Breast epithelium (tissue), 4 donors: ENCODE measurements around the gene POC1A. TPM values are rescaled to one million over a fixed set of nuclear protein-coding genes. Genes with fewer than 3 reads are reported as not detected.

Experiments
- DNase-seq, 2 donors: peaks; one replicate each; pipeline ENCODE4 v3.0.0-alpha.2; 2019; ENCODE audit warnings: low spot score in 2 of 2
- H3K27ac ChIP-seq, 2 donors: fragments of 200-600 bp; sonication (generic) in 1 of 2; one replicate each; pipeline ENCODE4 v1.5.1; 2016 to 2019; ENCODE audit warnings: mild to moderate bottlenecking in 1 of 2
- H3K27me3 ChIP-seq, 2 donors: fragments of 200-600 bp; sonication (generic) in 1 of 2; one replicate each; pipeline versions ENCODE4 v1.5.1 to v1.6.0; 2017 to 2019; ENCODE audit warnings: control low read depth in 1 of 2, mild to moderate bottlenecking in 1 of 2
- H3K36me3 ChIP-seq: fragments of 200-600 bp; one replicate; pipeline ENCODE4 v1.5.1; 2019
- H3K4me1 ChIP-seq, 2 donors: fragments of 200-600 bp; sonication (generic); one replicate each; pipeline ENCODE4 v1.5.1; 2016 to 2019; ENCODE audit warnings: control low read depth in 1 of 2
- H3K4me3 ChIP-seq, 3 donors: fragments of 200-600 bp; sonication (generic); 1 replicate in 2 of 3; 2 replicates in 1 of 3; pipeline ENCODE4 v1.5.1; 2016 to 2019; ENCODE audit warnings: mild to moderate bottlenecking in 3 of 3, moderate library complexity in 2 of 3
- H3K9me3 ChIP-seq, 2 donors: fragments of 200-600 bp; sonication (generic) in 1 of 2; one replicate each; pipeline ENCODE4 v1.5.1; 2016 to 2019; ENCODE audit warnings: control low read depth in 1 of 2
- POLR2A ChIP-seq: fragments of 450-650 bp; IDR thresholded peaks from one replicate; pipeline ENCODE4 v1.6.1; 2016; ENCODE audit warnings: antibody characterized with exemption, mild to moderate bottlenecking, moderate library complexity
- POLR2AphosphoS5 ChIP-seq, 3 donors: sonication (generic); formaldehyde crosslinking; IDR thresholded peaks; one replicate each; pipeline ENCODE4 v1.6.1; 2017; ENCODE audit warnings: antibody characterized with exemption in 3 of 3
- intact Hi-C: fragments of 100-400 bp; cut with DNase I; formaldehyde crosslinking; loops from one replicate; pipeline ENCODE4 v1.15.1; 2023; ENCODE audit warnings: low total_unique reads
- total RNA-seq, 3 donors: library from RNA; depleted of rRNA; stranded (reverse); fragments of >200 nt; gene quantifications; one replicate each; pipeline ENCODE4 v1.1.0, GENCODE V29; 2016
- TF ChIP-seq, protein P1 (sequence below), 3 donors: fragments of 450-650 bp; IDR thresholded peaks; one replicate each; pipeline ENCODE4 v1.5.1; 2016 to 2017; ENCODE audit warnings: antibody characterized with exemption in 3 of 3, mild to moderate bottlenecking in 3 of 3, moderate library complexity in 3 of 3

Gene POC1A
- total RNA-seq, 3 donors from 2014 or later = 1.9 to 2.7 (median 2.6) TPM

- H3K27ac ChIP-seq = peak overlapping the region; percentile 86 to 91
- no peaks in the 10 kb centered on the region for H3K27me3 ChIP-seq
- DNase-seq = no peak
- H3K36me3 ChIP-seq = no peaks in the 10 kb centered on the region
- H3K9me3 ChIP-seq = no peaks in the 10 kb centered on the region
- intact Hi-C loops = no loop called here
- TF ChIP-seq POLR2AphosphoS5 (IDR thresholded peaks at IDR 0.05) (no peak), POLR2A (no peak)
- TF ChIP-seq, protein P1, sequence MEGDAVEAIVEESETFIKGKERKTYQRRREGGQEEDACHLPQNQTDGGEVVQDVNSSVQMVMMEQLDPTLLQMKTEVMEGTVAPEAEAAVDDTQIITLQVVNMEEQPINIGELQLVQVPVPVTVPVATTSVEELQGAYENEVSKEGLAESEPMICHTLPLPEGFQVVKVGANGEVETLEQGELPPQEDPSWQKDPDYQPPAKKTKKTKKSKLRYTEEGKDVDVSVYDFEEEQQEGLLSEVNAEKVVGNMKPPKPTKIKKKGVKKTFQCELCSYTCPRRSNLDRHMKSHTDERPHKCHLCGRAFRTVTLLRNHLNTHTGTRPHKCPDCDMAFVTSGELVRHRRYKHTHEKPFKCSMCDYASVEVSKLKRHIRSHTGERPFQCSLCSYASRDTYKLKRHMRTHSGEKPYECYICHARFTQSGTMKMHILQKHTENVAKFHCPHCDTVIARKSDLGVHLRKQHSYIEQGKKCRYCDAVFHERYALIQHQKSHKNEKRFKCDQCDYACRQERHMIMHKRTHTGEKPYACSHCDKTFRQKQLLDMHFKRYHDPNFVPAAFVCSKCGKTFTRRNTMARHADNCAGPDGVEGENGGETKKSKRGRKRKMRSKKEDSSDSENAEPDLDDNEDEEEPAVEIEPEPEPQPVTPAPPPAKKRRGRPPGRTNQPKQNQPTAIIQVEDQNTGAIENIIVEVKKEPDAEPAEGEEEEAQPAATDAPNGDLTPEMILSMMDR (IDR thresholded peaks at IDR 0.05) = no peak
- H3K4me3 ChIP-seq = no peak overlapping the region
- H3K4me1 ChIP-seq = peaks cover 0 to 15% of the 10 kb centered on the region in 2 donors
Observed at GRCh38 chr3:52137311-52137710, 16.9 kb downstream of the POC1A start.

DNA sequence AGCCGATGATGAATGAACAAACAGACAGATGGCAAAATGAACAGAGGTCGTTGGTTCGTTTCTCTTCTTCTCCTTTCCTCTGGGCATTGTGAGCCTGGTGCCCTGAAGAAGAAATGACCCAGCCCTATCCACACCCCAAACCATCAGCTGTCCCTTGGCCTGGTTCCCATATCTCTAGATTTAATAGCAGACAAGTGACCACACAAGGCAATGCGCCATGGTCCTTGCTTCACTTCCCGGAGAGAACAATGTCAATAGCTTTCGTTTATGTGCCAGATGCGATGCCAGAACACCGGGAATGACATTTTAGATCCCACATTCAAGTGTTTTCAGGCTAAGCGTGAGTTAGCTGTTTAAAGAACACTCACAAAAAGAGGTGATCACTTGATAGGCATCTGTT, 17.7 kb downstream of the POC1A start:
- peak overlapping the region in 1 of 3 donors; percentile 25 for H3K4me3 ChIP-seq
- H3K9me3 ChIP-seq = no peaks in the 10 kb centered on the region
- peaks cover 0 to 15% of the 10 kb centered on the region in 2 donors for H3K4me1 ChIP-seq
- peak; percentile 73 to 74 for DNase-seq
- H3K27me3 ChIP-seq = no peaks in the 10 kb centered on the region
- TF ChIP-seq, protein P1 (IDR thresholded peaks at IDR 0.05) = no peak
- TF ChIP-seq POLR2AphosphoS5 (IDR thresholded peaks at IDR 0.05) = peak in 1 of 3 donors; percentile 58
- TF ChIP-seq POLR2A = no peak
- peak overlapping the region; percentile 86 to 91 for H3K27ac ChIP-seq
- intact Hi-C loops = no loop called here
- H3K36me3 ChIP-seq = no peaks in the 10 kb centered on the region

- DNase-seq = no peak
- Histone ChIP-seq H3K27me3 (no peaks in the 10 kb centered on the region), H3K4me1 (peaks cover 0 to 15% of the 10 kb centered on the region in 2 donors), H3K4me3 (no peak overlapping the region), H3K27ac (no peak overlapping the region), H3K9me3 (no peaks in the 10 kb centered on the region), H3K36me3 (no peaks in the 10 kb centered on the region)
- intact Hi-C loops = no loop called here
- TF ChIP-seq POLR2AphosphoS5 (IDR thresholded peaks at IDR 0.05) (no peak), POLR2A (no peak)
- TF ChIP-seq, protein P1 (IDR thresholded peaks at IDR 0.05) = no peak
Observed at GRCh38 chr3:52135332-52135731, 18.9 kb downstream of the POC1A start.

- H3K4me3 ChIP-seq = no peak overlapping the region
- H3K27me3 ChIP-seq = no peaks in the 10 kb centered on the region
- DNase-seq = no peak
- no peaks in the 10 kb centered on the region for H3K36me3 ChIP-seq
- no peaks in the 10 kb centered on the region for H3K9me3 ChIP-seq
- H3K4me1 ChIP-seq = peaks cover 0 to 15% of the 10 kb centered on the region in 2 donors
- no peak overlapping the region for H3K27ac ChIP-seq
- intact Hi-C loops = no loop called here
- TF ChIP-seq, protein P1 (IDR thresholded peaks at IDR 0.05) = no peak
- TF ChIP-seq POLR2A (no peak), POLR2AphosphoS5 (IDR thresholded peaks at IDR 0.05) (no peak)
Observed at GRCh38 chr3:52134761-52135160, 19.5 kb downstream of the POC1A start.

DNA sequence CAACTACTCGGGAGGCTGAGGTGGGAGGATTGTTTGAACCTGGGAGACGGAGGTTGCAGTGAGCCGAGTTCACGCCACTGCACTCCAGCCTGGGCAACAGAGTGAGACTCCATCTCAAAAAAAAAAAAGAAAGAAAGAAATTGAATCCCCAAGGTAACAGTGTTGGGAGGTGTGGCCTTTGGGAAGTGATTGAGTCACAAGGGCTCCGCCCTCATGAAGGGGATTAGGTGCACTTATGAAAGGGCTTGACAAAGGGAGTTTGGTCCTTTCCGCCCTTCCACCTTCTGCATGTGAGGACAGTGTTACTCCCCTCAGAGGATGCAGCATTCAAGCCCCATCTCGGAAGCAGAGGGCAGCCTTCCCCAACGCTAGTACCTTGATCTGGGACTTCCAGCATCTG, 21.3 kb downstream of the POC1A start:
- intact Hi-C loops = no loop called here
- H3K9me3 ChIP-seq = no peaks in the 10 kb centered on the region
- H3K36me3 ChIP-seq = no peaks in the 10 kb centered on the region
- H3K4me1 ChIP-seq = peaks cover 0 to 15% of the 10 kb centered on the region in 2 donors
- no peak for DNase-seq
- H3K27me3 ChIP-seq = no peaks in the 10 kb centered on the region
- H3K4me3 ChIP-seq = no peak overlapping the region
- no peak overlapping the region for H3K27ac ChIP-seq
- TF ChIP-seq, protein P1 (IDR thresholded peaks at IDR 0.05) = no peak
- TF ChIP-seq POLR2A = no peak
- no peak for TF ChIP-seq POLR2AphosphoS5 (IDR thresholded peaks at IDR 0.05)
